HG02763 (cell line): ENCODE results near the gene HJURP.

Source experiments
- ATAC-seq: cut with Tn5 transposase; IDR thresholded peaks from one replicate; pipeline ENCODE4 v1.9.1; 2021; ENCODE audit warnings: mild to moderate bottlenecking, moderate library complexity; ENCODE audit not compliant: unreplicated experiment

The HJURP gene

DNA sequence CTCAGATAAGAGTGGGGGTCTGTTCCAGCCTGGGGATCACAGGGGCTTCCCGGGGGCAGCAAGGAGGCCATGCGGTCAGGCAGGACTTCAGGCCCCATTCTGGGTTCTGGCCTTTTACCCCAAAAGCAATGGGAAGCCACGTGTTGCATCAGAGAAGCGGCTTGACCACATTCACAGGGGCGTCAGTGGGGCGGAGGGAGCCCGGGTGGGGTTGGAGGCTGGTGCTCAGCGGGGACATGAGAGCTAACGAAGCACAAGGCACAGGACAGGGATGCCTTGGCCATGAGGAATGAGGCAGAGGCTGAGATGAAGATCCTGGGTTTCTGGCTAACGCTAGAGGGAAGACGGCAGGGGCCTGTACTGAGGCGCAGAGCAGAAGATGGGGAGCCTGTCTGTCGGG is 6.1 kb downstream of the HJURP start:
- no peak for ATAC-seq

DNA sequence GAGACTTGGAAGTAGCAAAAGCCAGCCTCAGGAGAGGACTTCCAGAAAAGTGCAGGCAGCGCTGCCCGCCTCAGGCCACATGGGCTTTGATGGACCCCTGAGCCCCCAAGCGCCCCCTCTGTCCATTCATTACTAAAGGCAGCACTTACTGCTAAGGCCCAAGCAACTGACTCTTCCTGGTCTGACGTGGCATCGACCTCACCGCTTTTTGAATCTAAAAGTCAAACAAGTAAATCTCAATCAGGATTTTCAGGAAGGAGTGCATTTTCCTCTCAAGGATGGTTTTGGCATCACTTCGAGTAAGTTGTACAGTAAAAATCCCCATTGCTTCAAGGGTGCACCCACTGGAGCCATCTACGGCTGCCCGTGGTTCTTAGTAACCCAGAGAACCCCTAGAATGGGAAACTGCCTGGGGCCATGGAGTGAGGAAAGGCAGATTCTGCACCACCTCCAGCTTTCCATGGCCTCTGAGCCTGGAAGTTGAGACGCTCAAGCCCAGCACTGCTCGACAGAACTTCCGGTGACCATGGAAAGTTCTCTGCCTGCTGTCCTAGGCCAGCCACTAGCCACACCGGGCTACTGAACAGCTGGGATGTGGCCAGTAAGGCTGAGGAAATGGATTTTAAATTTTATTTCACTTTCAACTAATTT is 7.0 kb downstream of the HJURP start:
- no peak for ATAC-seq

DNA sequence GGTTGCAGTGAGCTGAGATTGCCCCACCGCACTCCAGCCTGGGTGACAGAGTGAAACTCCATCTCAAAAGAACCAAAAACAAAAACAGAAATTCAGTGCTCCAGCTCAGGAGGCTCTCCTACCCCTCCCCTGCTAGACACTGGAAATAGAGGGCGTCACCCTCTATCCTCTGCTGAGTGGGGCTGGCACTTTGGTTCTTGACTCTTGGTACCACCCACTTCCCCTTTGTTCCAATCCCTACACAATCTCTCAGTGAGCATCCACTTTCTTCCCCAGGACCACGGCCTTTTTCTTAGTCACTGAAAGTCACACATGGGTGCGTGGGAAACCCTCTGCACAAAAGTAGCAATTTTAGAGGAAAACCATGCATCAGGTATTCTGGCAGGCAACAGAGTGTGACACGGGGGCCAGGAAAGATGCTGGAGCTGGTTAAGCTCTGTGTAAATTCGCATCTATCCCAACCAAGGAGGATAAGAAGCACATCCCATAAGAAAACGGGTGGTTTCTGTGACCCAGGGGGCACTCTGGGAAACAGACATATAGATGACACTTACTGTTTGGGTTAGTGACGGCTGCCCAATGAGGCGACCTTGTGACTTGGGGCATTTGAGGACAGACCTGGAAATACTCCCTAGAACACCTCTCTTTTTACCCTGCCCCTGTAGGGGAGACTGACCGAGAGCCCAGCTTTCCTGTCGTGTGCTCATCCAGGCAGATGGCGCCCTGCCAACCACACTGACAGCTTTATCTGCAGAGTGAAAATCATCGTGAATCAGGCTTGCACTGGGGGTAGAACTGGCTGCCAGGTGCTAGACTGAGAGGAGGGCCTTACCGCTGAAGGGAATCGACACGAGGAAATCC is 7.7 kb downstream of the HJURP start:
- no peak for ATAC-seq

DNA sequence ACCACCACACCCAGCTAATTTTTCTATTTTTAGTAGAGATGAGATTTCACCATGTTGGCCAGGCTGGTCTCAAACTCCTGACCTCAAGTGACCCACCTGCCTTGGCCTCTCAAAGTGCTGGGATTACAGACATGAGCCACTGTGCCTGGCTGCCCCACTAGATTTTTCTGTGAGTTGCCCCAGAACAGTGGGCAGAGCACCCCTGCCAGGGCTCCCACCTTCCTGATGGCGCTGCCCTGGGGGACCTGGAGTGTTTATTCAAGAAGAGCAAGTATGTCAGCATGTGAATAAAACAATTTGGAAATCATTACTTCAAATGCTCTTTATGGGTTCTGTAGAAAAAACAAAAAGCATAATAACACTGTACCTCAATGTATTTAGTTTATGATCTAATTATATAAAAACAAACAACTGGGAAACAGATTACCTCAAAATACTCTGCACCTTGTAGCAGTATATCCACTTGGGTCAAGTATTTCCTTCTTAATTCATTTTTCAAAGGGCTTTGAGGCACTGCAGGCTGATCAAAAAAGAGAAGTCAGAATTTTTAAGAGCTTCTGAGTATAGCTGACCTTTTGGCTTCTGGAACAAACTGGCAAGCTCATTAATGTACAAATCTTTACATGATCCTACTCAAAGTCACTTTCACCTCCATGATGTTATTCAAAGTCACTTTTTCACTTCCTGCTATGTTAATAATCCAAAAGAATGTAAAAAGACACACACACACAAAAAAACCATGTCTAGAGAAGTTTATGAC is 8.9 kb downstream of the HJURP start:
- no peak for ATAC-seq

DNA sequence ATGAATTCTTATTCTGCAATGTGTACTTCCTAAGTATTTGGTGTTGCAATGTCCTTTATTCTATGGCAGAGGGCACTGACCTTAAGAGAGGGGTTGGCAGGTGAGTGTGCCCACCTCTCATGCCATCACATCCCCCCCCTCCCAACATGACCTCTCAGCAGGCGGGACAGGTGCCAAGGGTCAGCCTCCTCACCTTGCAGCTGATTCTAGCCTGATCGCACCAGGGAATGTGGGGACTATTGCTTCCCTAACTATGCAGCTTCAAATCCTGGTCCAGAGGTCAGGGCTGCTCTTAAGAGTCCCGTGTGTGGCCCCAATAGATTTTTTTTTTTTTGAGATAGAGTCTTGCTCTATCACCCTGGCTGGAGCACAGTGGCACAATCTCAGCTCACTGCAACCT is 9.5 kb downstream of the HJURP start:
- no peak for ATAC-seq

DNA sequence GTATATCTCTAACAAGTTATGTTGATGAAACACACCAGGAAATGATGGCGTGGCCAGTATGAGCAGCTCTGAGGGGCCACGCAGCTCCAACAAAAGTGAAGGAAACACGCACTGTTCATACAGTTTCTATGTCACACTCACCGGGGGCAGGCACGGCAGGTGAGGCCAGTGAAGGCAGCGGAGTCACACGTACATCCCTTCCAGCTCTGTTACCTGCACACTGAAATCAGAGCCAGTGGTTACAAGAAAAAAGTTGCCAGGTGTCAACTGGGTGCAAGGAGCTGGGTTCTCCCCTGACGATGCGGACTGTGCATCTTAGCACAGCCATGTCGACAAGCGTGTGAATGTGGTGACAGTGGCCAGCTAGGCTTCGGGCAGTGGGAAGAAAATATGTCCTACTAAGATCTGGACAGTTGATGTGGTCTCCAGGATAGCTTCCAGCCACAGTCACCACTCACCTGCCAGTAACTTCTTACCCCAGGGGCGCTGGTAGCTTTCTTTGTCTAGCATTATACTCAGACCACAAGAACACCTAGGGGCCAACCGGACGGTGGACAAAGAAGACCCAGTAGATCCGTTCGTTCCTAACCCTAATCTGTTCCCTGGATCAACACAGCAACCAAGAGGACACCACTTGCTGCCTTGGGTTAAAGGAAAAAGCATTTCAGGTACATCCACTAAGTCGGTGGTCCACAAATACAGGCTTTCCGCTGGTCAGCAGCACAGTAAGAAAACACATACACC is 10.1 kb downstream of the HJURP start:
- ATAC-seq = no peak

DNA sequence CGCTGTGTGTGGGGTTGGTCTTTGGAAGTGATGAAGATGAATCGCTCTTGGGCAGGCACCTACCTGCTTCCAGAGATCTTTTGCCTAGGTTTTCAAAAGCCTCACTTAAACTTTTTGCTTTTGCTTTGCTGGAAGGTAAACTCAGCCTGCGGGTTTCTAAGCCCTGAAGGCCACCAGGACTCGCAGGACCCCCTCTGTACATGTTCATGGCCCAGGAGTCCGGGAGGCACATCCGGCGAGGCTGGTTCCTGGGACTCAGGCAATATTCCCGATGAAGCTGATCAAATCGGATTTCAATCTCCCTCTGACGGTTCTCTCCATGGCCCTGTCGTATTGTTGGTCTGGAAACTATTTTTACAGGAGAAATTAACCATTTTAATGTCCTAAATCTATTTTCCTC is 13.2 kb downstream of the HJURP start:
- ATAC-seq = no peak

DNA sequence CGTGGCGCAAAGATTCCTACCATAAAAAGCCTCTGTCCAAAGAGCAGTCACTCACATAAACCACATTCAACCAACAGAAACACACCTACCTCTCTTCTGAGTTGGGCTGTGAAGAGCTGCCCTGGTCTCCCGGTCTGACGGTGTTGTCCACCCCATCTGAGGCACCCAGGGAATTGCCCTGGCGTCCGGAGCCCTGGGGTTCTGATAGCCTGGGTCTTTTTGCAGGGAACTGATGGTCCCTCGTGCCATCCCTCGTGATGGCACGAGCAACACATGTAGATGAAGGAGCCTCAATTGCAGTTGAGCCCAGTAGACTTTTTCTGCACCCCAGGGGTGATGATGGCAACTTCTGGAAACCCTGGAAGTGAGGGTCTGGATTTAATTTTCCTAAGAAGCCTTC is 13.8 kb downstream of the HJURP start:
- ATAC-seq = no peak

DNA sequence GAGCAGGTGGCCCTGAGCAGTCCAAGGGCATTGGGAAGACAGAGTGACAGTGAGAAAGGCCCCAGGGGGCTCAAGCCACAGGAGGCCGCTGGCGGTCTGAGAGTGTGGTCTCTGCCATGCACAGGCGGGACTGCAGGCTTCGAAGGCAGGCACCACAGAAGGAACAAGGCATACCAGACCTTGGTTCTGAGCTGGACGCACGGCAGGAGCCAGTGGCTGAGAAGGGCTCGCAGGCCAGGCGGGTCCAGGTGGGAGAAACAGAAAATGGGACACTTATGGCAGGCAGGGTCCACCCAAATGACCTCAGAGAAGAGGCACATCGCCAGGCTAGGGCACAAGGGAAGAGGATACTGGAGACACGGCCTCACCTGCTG is 14.9 kb downstream of the HJURP start:
- ATAC-seq = no peak

DNA sequence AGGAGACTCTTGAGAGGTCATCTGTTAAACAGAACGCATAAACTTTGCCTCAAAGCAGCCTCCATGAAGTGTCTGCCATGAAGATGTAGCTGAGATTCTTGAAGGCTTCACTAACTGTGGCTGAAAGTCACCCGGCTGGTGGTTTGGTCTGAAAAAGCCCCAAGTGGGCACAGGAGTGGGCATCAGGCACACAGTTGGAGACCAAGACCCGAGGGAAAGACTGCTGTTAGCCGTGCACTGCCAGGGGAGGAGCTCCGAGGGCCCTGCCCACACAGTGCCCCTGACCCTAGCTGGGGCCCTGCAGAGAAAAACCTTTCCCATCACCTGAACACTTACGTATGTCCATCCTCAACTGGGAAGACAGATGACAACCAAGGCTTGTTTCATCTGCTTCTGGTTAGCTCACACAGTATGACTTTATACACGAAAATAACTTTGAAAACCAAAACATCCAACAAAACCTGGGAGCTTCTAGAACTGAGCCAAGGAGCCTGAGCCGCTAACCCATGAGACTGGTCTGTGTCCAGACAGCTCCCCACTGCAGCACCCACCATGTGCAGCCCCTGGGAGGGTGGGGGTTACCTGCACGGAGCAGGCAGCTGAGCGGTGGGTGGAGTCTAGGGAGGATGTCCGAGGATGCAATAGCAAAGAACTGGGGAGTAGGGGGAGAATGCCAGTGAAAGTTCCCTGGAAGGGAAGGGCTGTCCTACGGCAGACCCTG is 15.4 kb downstream of the HJURP start:
- ATAC-seq = no peak

DNA sequence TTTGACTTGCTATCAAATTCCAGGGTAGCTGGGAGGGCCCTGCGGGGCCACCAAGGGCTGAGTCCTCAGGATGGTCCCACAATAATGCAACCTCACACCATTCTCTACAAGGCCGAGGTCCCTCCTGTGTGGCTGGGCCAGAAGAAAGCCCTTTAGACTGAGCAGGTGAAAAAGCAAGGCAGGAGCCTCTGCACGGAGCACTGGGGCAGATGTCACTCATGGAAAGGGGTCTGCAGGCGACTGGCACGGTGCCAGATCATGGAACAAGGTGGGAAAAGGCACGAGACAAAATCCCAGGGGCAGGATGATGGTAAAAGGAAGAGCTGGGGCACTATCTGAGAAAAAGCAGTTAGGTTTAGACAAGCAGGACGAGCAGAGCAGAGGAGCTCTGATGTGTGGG is 16.1 kb downstream of the HJURP start:
- ATAC-seq = no peak

DNA sequence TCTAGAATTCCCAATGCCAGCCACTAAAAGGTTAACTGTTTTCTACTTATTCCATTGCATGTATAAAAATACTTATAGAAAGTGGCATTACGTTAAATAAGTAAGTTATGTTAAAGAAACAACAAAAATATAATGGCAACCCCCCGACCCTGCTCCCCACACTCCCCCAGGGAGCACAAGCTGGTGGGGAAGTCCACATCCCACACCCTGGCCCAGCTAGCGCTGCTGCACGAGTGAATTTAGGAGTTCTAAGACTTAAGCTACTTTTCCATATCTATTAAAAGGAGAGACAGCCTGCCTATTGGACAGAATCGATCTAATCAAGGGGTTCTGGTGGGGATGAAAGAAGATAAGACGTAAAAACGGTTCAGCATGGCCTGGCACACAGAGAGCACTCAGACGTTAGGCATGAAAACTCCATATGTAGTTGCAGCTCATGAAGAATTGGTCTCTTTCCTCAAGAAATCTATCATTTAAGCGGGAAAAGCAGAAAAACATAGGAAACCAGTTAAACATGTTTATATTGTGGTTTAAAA is 16.6 kb downstream of the HJURP start:
- no peak for ATAC-seq

DNA sequence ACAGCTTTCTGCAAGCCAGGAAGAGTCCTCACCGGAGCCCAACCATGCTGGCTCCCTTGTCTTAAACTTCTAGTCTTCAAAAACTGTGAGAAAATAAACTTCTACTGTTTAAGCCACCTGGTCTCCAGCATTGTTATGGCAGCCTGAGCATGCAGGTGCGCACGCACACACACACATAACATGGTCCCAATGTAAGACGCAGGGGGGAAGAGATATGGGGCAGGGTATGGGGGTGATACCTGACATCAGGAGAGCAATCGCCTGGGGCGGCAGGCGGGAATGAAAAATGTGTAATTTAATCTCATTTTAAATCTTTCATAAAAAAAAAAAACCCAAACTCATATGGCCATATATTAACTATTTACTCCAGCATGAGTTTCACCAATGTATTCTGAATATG is 18.0 kb downstream of the HJURP start:
- ATAC-seq = no peak

DNA sequence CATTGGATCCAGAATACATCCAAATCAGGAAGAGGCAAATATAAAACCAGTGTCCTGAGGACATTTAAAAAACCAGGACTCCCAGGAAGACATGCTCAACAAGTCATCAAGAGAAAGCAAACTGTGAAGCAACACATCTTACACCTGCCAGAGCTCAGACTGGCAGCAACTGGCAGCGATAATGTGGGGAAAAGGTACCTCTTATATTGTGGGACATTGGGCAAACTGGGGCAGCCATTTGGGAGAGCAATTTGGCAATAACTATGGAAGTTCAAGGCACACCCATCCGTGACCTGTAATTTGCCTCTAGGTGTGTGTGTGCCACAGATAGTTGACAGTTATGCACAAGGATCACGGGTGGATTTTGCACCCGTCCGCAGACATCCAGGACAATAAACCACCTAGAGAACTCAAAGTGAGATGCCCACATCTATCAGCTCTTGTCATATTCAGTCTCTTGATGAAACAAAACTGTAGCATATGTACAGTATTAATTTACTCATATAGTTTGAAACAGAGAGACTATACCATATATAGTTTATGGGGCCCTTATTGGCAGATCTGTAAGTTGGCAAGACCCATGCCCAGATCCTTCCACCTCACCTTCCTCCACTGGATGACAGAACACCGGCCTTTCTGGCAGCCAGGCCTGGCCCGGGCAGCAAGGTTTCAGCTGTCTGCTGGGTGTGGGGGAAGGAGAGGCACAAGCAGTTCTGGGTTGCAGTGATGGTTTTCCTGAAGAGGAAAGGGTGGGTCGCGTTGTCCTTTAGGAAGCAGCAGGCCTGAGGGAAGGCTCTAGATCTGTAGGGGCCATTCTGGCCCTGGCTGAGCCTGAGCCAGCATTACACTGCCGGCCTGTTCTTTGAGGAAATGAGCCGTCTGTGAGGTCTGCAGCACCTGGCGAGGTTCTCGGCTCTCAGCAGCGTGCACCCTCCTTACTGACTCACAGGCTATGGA is 18.8 kb downstream of the HJURP start:
- ATAC-seq = no peak

DNA sequence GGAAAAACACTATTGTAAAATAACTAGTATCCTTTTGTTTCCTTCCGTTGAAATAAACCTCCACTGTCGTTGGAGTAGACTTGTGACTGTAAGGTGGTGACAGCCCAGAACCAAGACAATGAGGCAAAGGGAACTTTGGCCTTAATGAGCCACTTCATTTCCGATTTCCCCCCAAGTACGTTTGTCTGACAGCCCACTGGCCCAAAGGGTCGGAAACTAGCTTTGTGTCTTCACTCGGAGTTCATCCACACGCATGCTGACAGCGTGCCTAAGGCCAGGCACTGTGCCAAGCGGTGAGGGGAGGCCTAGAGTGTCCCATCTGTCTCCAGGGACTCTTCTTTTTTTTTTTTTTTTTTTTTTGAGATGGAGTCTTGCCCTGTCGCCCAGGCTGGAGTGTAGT is 21.0 kb downstream of the HJURP start:
- no peak for ATAC-seq

DNA sequence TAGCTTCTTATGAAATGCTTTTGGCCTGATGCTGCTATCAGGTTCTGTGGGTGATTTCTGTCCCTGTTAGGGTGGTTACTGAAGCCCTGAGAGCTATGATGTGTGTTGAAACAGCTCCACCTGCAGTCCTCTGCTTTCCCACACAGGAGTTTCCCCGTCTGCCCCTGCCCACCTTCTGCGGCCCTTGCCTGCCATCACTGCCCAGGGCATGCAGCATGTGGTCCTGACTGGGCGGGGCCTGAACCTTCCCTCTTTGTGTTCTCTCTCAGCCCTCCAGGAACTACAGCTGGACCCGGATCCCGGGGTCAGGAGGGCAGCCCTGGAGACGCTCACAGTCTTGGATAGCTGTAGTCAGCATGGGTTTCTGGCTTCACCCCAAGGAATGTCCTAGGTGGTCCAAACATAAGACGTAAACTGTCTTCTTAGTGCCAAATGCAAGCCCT is 21.4 kb downstream of the HJURP start:
- no peak for ATAC-seq

DNA sequence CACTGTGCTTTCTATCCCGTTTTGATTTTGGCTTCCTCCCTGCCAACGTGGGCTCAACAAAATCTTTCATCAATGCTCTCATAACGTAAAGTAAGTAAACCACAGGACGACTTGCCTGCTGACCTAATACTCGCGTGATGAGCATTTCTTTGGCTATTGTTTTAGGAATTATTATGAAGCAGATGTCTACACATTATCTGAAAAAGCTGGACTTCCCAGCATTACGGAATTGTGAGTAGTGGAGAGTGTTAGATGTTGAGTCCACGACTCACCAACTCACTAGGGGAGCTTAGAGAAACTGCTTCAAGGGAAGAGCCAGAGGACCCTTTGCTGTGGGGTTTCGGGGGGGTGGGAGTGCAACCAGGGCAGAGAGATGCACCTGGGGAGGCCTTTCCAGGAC is 21.9 kb downstream of the HJURP start:
- no peak for ATAC-seq

DNA sequence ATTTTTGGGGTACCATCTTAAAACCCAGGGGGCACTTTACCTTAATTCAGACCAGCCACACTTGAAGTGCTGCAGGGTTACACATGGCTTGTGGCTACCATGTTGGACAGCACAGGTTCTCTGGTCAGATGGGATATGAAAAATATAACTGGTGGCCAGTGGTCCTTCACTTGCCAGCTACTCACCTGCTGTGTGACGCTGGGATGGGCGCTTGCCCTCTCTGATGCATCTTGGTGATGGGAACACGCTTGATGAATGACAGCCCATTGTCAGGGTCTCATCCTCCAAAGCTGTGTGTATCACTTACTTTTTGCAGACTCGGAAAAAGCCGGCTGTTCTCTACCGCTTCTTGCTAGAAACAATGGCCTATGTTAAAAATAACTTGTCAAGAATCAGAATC is 22.5 kb downstream of the HJURP start:
- ATAC-seq = no peak
